Activated CD4-positive, CD25-positive, alpha-beta regulatory T cell (primary cell): ENCODE measurements around the gene SCARB1.
A peak's percentile ranks its signal among the peaks of the same experiment; 100 is the strongest.

Experiments
- DNase-seq, 4 experiments: peaks; one replicate each; lab custom pipeline; 2025; lab: John Stamatoyannopoulos, UW

The SCARB1 gene

GRCh38 chr12:124774462-124775167, 89.0 kb downstream of the SCARB1 start:
- peak in 2 of 4 experiments; percentile 27 to 32 for DNase-seq

GRCh38 chr12:124774054-124774461, 89.6 kb downstream of the SCARB1 start:
- no peak for DNase-seq

- no peak for DNase-seq
These were observed 91.1 kb downstream of the SCARB1 start for GRCh38 chr12:124772289-124773170.

GRCh38 chr12:124771462-124772288, 92.0 kb downstream of the SCARB1 start:
- peak; percentile 48 to 88 (median 76) for DNase-seq

- DNase-seq = no peak
These were observed 92.9 kb downstream of the SCARB1 start for GRCh38 chr12:124770728-124771127.

GRCh38 chr12:124769881-124770512, 93.7 kb downstream of the SCARB1 start:
- DNase-seq = no peak

- no peak for DNase-seq
These were observed 94.5 kb downstream of the SCARB1 start for GRCh38 chr12:124769163-124769530.

- DNase-seq = no peak
These were observed 95.1 kb downstream of the SCARB1 start for GRCh38 chr12:124768452-124769162.

- peak; percentile 62 to 79 (median 68) for DNase-seq
These were observed 96.4 kb downstream of the SCARB1 start for GRCh38 chr12:124767066-124767821.

GRCh38 chr12:124766727-124767065, 97.0 kb downstream of the SCARB1 start:
- DNase-seq = no peak

GRCh38 chr12:124765581-124766489, 97.8 kb downstream of the SCARB1 start:
- no peak for DNase-seq

- DNase-seq = no peak
These were observed 98.6 kb downstream of the SCARB1 start for GRCh38 chr12:124764870-124765580.

- no peak for DNase-seq
These were observed 99.2 kb downstream of the SCARB1 start for GRCh38 chr12:124764451-124764850.

- no peak for DNase-seq
These were observed 100.1 kb downstream of the SCARB1 start for GRCh38 chr12:124763594-124763979.

- DNase-seq = no peak
These were observed 100.7 kb downstream of the SCARB1 start for GRCh38 chr12:124762791-124763593.

- no peak for DNase-seq
These were observed 101.3 kb downstream of the SCARB1 start for GRCh38 chr12:124762384-124762783.

GRCh38 chr12:124761871-124762270, 101.8 kb downstream of the SCARB1 start:
- DNase-seq = no peak

- DNase-seq = no peak
These were observed 102.6 kb downstream of the SCARB1 start for GRCh38 chr12:124761056-124761455.
